OCI-LY1 (cell line): ENCODE data around the gene TLE3.

Experiments used
- CTCF ChIP-seq: fragments of 200-600 bp; sonication (generic), shearing (Covaris generic); IDR thresholded peaks from 2 replicates; pipeline ENCODE4 v1.5.1; 2017; ENCODE audit warnings: mild to moderate bottlenecking, antibody characterized with exemption, low read length, moderate library complexity, mixed read lengths
- EZH2 ChIP-seq: fragments of 200-600 bp; sonication (generic), shearing (Covaris generic); IDR thresholded peaks from 2 replicates; pipeline ENCODE4 v1.8.0; 2017; ENCODE audit warnings: borderline replicate concordance, mixed run types, mild to moderate bottlenecking, antibody characterized with exemption, low read length, moderate library complexity, mixed read lengths

- no peak for TF ChIP-seq CTCF
- TF ChIP-seq EZH2, result no peak
These were observed 65.2 kb downstream of the TLE3 start for GRCh38 chr15:70032509-70032908.
